NCI-H1105 (cell line): ENCODE results near the gene PIK3R1.

Source experiments
- DNase-seq: peaks from one replicate; lab custom pipeline; 2025; lab: John Stamatoyannopoulos, UW

PIK3R1 gene

GRCh38 chr5:68331192-68332079 lies 115.9 kb downstream of the PIK3R1 start:
- DNase-seq, result no peak

- no peak for DNase-seq
These were observed 116.5 kb downstream of the PIK3R1 start for GRCh38 chr5:68332080-68332451.

- DNase-seq, result no peak
These were observed 117.0 kb downstream of the PIK3R1 start for GRCh38 chr5:68332556-68332955.

GRCh38 chr5:68333649-68334552 lies 118.3 kb downstream of the PIK3R1 start:
- no peak for DNase-seq

GRCh38 chr5:68334553-68334886 lies 119.0 kb downstream of the PIK3R1 start:
- DNase-seq, result no peak

GRCh38 chr5:68335075-68335474 lies 119.5 kb downstream of the PIK3R1 start:
- DNase-seq, result no peak

GRCh38 chr5:68336200-68336599 lies 120.6 kb downstream of the PIK3R1 start:
- no peak for DNase-seq

GRCh38 chr5:68337235-68337634 lies 121.7 kb downstream of the PIK3R1 start:
- no peak for DNase-seq

- no peak for DNase-seq
These were observed 124.4 kb downstream of the PIK3R1 start for GRCh38 chr5:68339921-68340321.

GRCh38 chr5:68341006-68341405 lies 125.5 kb downstream of the PIK3R1 start:
- no peak for DNase-seq

GRCh38 chr5:68342693-68343092 lies 127.1 kb downstream of the PIK3R1 start:
- no peak for DNase-seq

GRCh38 chr5:68343421-68343826 lies 127.9 kb downstream of the PIK3R1 start:
- DNase-seq, result no peak

- DNase-seq, result no peak
These were observed 129.0 kb downstream of the PIK3R1 start for GRCh38 chr5:68344447-68345111.

- no peak for DNase-seq
These were observed 129.6 kb downstream of the PIK3R1 start for GRCh38 chr5:68345171-68345570.

GRCh38 chr5:68345582-68345981 lies 130.0 kb downstream of the PIK3R1 start:
- DNase-seq, result no peak

GRCh38 chr5:68347536-68347935 lies 132.0 kb downstream of the PIK3R1 start:
- no peak for DNase-seq

GRCh38 chr5:68348447-68349222 lies 133.1 kb downstream of the PIK3R1 start:
- no peak for DNase-seq

GRCh38 chr5:68350176-68350575 lies 134.6 kb downstream of the PIK3R1 start:
- DNase-seq, result no peak
